Stomach (tissue), 9 donors: Measurements from ENCODE around the gene PTBP3. TPM values are rescaled to one million over a fixed set of nuclear protein-coding genes. Genes with fewer than 3 reads are reported as not detected.

Experiments
- DNase-seq, 2 donors: peaks; one replicate each; pipeline versions ENCODE4 v3.0.0 to v3.0.0-alpha.2; 2013 to 2019
- H3K27ac ChIP-seq, 5 donors: fragments of 200-600 bp in 4 of 5; sonication (generic) in 4 of 5; one replicate each; pipeline ENCODE4 v1.5.1; 2013 to 2019; ENCODE audit warnings: mild to moderate bottlenecking in 1 of 5, moderate library complexity in 1 of 5
- H3K27me3 ChIP-seq, 3 donors: fragments of 200-600 bp; sonication (generic); one replicate each; pipeline ENCODE4 v1.5.1; 2017 to 2019; ENCODE audit warnings: mixed run types in 1 of 3
- H3K36me3 ChIP-seq, 4 donors: fragments of 200-600 bp; sonication (generic); 1 replicate in 3 of 4; 2 replicates in 1 of 4; pipeline ENCODE4 v1.5.1; 2016 to 2019
- H3K4me1 ChIP-seq, 4 donors: fragments of 200-600 bp; sonication (generic); one replicate each; pipeline ENCODE4 v1.5.1; 2016 to 2019
- H3K4me3 ChIP-seq, 4 donors: fragments of 200-600 bp; sonication (generic) in 3 of 4; one replicate each; pipeline ENCODE4 v1.5.1; 2016 to 2019; ENCODE audit warnings: mild to moderate bottlenecking in 1 of 4
- H3K9me3 ChIP-seq, 4 donors: fragments of 200-600 bp; sonication (generic); one replicate each; pipeline ENCODE4 v1.5.1; 2016 to 2019
- CTCF ChIP-seq, 7 experiments: fragments of 450-650 bp in 4 of 7; fragments of 200-600 bp in 3 of 7; sonication (generic) in 3 of 7; IDR thresholded peaks; one replicate each; pipeline ENCODE4 v1.5.1; 2016 to 2019; ENCODE audit warnings: antibody characterized with exemption in 7 of 7, control low read depth in 2 of 7, mild to moderate bottlenecking in 1 of 7
- EP300 ChIP-seq: sonication (generic); formaldehyde crosslinking; IDR thresholded peaks from one replicate; pipeline ENCODE4 v1.6.1; 2017; ENCODE audit warnings: antibody characterized with exemption
- POLR2A ChIP-seq, 4 donors: fragments of 450-650 bp; IDR thresholded peaks; one replicate each; pipeline ENCODE4 v1.6.1; 2016; ENCODE audit warnings: antibody characterized with exemption in 4 of 4, control low read depth in 2 of 4, mild to moderate bottlenecking in 1 of 4, moderate library complexity in 1 of 4
- POLR2AphosphoS5 ChIP-seq, 3 donors: sonication (generic); formaldehyde crosslinking; IDR thresholded peaks; one replicate each; pipeline ENCODE4 v1.6.1; 2016; ENCODE audit warnings: antibody characterized with exemption in 3 of 3
- WGBS, 5 donors: extraction: QIAGEN DNeasy Blood & Tissue Kit in 3 of 5; methylation state at CpG; one replicate each; pipeline versions ENCODE4 v1.1.5 to v1.1.7; 2013 to 2018; 5-methylcytosine and 5-hydroxymethylcytosine counted together
- intact Hi-C: fragments of 100-400 bp; cut with DNase I; formaldehyde crosslinking; loops from one replicate; pipeline ENCODE4 v1.15.1; 2023; ENCODE audit warnings: low total_unique reads
- polyA plus RNA-seq, 3 donors: library from polyadenylated mRNA; stranded (reverse); fragments of 200-250 nt; gene quantifications; one replicate each; pipeline ENCODE4 v1.2.3, GENCODE V29; 2013
- total RNA-seq, 5 donors: library from RNA; depleted of rRNA; stranded (reverse); fragments of >200 nt; gene quantifications; one replicate each; pipeline versions ENCODE4 v1.1.0 to v1.2.3, GENCODE V29; 2014 to 2016
- donor health status: healthy with polysubstance abuse.
- donor health status: Bipolar disorder and iron deficiency.
- donor health status: healthy.

The PTBP3 gene
- total and polyA plus RNA-seq, 8 donors, result 11.7 to 90.7 (median 24.1) TPM

GRCh38 chr9:112325127-112325526 is 8.3 kb downstream of the PTBP3 start:
- Histone ChIP-seq H3K9me3 (no peaks in the 10 kb centered on the region), H3K27me3 (no peaks in the 10 kb centered on the region), H3K4me1 (peaks cover 19 to 76% (median 45%) of the 10 kb centered on the region in 4 donors), H3K4me3 (no peak overlapping the region), H3K36me3 (peaks cover 0 to 8% (median 0%) of the 10 kb centered on the region in 4 donors), H3K27ac (no peak overlapping the region)
- intact Hi-C loops, result no loop called here
- 87 to 93% (median 91%) methylated on average over 10 of the region's 10 CpGs for WGBS, 5 donors
- TF ChIP-seq POLR2A (IDR thresholded peaks at IDR 0.05) (no peak), EP300 (no peak), POLR2AphosphoS5 (IDR thresholded peaks at IDR 0.05) (no peak), CTCF (IDR thresholded peaks at IDR 0.05) (no peak)
- DNase-seq, result no peak

DNA sequence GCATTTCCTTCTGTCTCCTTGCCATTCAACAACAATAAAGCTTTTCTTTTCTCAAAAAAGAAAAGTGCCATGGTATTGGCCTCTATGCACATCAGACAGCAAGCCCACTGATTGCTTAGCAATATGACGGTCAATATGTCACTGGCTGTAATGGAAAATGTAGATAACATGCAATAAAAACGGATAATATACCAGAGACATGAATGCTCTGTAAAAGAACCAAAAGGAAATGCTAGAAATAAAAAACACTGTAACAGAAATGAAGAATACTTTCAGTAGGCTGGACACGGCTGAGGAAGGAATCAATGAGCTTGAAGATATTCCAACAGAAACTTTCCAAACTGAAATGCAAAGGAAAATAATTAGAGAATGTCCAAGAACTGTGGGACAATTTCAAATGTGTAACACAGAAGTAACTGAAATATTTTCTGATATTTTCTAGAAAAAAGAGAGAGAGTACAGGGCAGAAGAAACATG is 10.0 kb downstream of the PTBP3 start:
- Histone ChIP-seq H3K27ac (peak overlapping the region in 1 of 5 donors; percentile 61), H3K4me3 (no peak overlapping the region), H3K9me3 (no peaks in the 10 kb centered on the region), H3K4me1 (peaks cover 19 to 64% (median 39%) of the 10 kb centered on the region in 4 donors), H3K27me3 (no peaks in the 10 kb centered on the region), H3K36me3 (peaks cover 0 to 8% (median 0%) of the 10 kb centered on the region in 4 donors)
- intact Hi-C loops, result no loop called here
- TF ChIP-seq EP300, result no peak
- 68 to 79% (median 75%) methylated on average over 3 of the region's 3 CpGs for WGBS, 5 donors
- no peak for DNase-seq

DNA sequence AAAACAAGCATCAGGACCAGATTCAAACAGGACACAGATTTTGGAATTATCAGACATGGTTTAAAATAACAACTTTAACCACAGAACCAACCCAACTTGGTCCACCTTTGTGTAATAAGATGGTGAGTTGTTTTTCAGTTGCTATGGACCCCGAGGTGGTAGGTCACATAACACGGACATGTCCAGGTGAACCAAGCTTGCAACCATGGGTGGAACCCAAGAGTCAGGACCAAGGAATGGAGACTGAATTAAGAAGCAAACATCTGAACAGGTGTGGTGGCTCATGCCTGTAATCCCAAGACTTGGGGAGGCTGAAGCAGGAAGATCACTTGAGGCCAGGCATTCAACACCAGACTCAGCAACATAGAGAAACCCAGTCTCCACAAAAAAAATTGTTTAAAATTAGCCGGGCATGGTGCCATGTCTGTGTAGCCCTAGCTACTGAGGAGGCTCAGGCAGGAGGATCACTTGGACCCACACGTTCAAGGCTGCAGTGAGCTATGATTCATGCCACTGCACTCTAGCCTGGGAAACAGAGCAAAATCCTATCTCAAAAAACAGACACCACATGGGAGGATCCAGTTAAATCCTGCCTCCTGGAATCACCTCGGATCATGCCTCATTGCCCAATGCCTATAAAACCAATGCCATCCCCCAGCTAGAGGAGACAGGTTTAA is 10.6 kb downstream of the PTBP3 start:
- Histone ChIP-seq H3K36me3 (peaks cover 0 to 8% (median 0%) of the 10 kb centered on the region in 4 donors), H3K4me1 (peaks cover 19 to 60% (median 34%) of the 10 kb centered on the region in 4 donors), H3K27me3 (no peaks in the 10 kb centered on the region), H3K27ac (peak overlapping the region in 1 of 5 donors; percentile 61), H3K4me3 (no peak overlapping the region), H3K9me3 (no peaks in the 10 kb centered on the region)
- 79 to 96% (median 91%) methylated on average over 5 of the region's 5 CpGs for WGBS, 5 donors
- intact Hi-C loops, result no loop called here
- DNase-seq, result no peak
- no peak for TF ChIP-seq EP300
- no peak for TF ChIP-seq POLR2AphosphoS5 (IDR thresholded peaks at IDR 0.05)
- TF ChIP-seq CTCF (IDR thresholded peaks at IDR 0.05), result no peak
- no peak for TF ChIP-seq POLR2A (IDR thresholded peaks at IDR 0.05)

DNA sequence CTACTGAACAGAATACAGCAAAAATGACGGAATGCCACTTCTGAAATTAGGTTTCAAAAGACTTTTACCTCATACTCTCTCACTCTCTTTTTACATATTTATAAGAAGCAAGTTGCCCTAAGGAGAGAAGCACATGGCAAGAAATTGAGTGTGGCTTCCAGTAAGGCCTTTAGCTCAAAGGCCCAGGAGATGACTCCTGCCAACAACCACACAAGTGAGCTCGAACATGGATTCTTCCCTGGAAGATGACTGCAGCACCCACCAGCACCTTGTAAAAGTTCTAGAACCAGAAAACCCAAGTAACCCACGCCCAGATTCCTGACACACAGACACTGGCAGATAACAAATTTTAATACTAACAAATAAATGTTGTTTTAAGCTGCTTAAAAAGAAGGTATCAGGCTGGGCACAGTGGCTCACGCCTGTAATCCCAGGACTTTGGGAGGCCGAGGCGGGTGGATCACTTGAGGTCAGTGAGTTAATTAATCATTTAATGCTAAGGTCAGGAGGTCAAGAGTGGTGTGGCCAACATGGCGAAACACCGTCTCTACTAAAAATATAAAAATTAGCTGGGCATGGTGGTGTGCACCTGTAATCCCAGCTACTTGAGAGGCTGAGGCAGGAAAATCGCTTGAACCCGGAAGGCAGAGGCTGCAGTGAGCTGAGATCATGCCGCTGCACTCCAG is 17.0 kb downstream of the PTBP3 start:
- Histone ChIP-seq H3K27me3 (no peaks in the 10 kb centered on the region), H3K4me3 (no peak overlapping the region), H3K4me1 (peaks cover 14 to 59% (median 37%) of the 10 kb centered on the region in 4 donors), H3K9me3 (no peaks in the 10 kb centered on the region), H3K27ac (no peak overlapping the region), H3K36me3 (no peaks in the 10 kb centered on the region)
- intact Hi-C loops, result no loop called here
- WGBS, 5 donors, result 86 to 91% (median 88%) methylated on average over 11 of the region's 11 CpGs
- TF ChIP-seq POLR2AphosphoS5 (IDR thresholded peaks at IDR 0.05) (no peak), EP300 (no peak), POLR2A (IDR thresholded peaks at IDR 0.05) (no peak), CTCF (IDR thresholded peaks at IDR 0.05) (no peak)
- no peak for DNase-seq
